ENCODE measurements around the gene PAF1. TPM values are rescaled to one million over a fixed set of nuclear protein-coding genes. Genes with fewer than 3 reads are reported as not detected.

The PAF1 gene
- polyA plus RNA-seq, 1 donor from 2014 or later: 37.3 TPM

DNA sequence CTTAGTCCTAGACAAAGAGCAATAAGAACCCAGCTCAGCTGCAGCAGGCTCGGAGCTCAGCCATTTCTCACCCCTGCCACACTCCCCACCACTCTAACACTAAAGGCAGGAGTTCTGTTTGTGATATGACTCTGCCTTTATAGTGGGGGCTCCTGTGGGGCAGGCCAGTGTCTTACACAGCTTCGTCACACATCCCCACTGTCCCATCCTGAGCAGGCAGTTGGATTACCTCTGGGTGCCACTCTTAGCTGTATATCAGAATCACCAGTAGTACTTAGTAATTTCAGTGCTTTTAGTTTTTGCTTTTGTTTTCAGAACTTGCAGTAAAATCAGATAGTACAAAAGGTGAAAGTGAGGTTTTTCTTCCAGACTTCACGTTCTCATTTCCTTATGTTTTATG is 31.9 kb downstream of the PAF1 start:
- H3K4me3 ChIP-seq (ENCODE audit: low read length): no peak overlapping the region
- peaks cover 6% of the 10 kb centered on the region for H3K36me3 ChIP-seq (ENCODE audit: insufficient read depth, low read length)
- H4K20me1 ChIP-seq (ENCODE audit: insufficient read depth): no peaks in the 10 kb centered on the region
- no peak overlapping the region for H3K9ac ChIP-seq (ENCODE audit: low read length)
- H3K79me2 ChIP-seq (replicated peaks; ENCODE audit: insufficient read depth, low read length): no peaks in the 10 kb centered on the region
- H2AFZ ChIP-seq (ENCODE audit: low read depth, low read length): no peak overlapping the region
- H3K4me2 ChIP-seq (ENCODE audit: low read length): no peak overlapping the region
- no peaks in the 10 kb centered on the region for H3K9me3 ChIP-seq (ENCODE audit: low read length)
- TF ChIP-seq, protein P1, sequence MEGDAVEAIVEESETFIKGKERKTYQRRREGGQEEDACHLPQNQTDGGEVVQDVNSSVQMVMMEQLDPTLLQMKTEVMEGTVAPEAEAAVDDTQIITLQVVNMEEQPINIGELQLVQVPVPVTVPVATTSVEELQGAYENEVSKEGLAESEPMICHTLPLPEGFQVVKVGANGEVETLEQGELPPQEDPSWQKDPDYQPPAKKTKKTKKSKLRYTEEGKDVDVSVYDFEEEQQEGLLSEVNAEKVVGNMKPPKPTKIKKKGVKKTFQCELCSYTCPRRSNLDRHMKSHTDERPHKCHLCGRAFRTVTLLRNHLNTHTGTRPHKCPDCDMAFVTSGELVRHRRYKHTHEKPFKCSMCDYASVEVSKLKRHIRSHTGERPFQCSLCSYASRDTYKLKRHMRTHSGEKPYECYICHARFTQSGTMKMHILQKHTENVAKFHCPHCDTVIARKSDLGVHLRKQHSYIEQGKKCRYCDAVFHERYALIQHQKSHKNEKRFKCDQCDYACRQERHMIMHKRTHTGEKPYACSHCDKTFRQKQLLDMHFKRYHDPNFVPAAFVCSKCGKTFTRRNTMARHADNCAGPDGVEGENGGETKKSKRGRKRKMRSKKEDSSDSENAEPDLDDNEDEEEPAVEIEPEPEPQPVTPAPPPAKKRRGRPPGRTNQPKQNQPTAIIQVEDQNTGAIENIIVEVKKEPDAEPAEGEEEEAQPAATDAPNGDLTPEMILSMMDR (IDR thresholded peaks at IDR 0.05; ENCODE audit: poor library complexity, severe bottlenecking): no peak
- TF ChIP-seq MXI1 (conservative IDR thresholded peaks at IDR 0.05; ENCODE audit: poor library complexity, severe bottlenecking) (no peak), TAF1 (IDR thresholded peaks at IDR 0.05; ENCODE audit: low read depth) (no peak), EZH2 (IDR thresholded peaks at IDR 0.05; ENCODE audit: borderline replicate concordance, insufficient read depth, low read length, poor library complexity, severe bottlenecking) (no peak), SMC3 (conservative IDR thresholded peaks at IDR 0.05; ENCODE audit: poor library complexity) (no peak)
- TF ChIP-seq, protein P2, sequence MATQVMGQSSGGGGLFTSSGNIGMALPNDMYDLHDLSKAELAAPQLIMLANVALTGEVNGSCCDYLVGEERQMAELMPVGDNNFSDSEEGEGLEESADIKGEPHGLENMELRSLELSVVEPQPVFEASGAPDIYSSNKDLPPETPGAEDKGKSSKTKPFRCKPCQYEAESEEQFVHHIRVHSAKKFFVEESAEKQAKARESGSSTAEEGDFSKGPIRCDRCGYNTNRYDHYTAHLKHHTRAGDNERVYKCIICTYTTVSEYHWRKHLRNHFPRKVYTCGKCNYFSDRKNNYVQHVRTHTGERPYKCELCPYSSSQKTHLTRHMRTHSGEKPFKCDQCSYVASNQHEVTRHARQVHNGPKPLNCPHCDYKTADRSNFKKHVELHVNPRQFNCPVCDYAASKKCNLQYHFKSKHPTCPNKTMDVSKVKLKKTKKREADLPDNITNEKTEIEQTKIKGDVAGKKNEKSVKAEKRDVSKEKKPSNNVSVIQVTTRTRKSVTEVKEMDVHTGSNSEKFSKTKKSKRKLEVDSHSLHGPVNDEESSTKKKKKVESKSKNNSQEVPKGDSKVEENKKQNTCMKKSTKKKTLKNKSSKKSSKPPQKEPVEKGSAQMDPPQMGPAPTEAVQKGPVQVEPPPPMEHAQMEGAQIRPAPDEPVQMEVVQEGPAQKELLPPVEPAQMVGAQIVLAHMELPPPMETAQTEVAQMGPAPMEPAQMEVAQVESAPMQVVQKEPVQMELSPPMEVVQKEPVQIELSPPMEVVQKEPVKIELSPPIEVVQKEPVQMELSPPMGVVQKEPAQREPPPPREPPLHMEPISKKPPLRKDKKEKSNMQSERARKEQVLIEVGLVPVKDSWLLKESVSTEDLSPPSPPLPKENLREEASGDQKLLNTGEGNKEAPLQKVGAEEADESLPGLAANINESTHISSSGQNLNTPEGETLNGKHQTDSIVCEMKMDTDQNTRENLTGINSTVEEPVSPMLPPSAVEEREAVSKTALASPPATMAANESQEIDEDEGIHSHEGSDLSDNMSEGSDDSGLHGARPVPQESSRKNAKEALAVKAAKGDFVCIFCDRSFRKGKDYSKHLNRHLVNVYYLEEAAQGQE (IDR thresholded peaks at IDR 0.05; ENCODE audit: borderline replicate concordance): no peak
- H3F3A ChIP-seq (ENCODE audit: insufficient read depth, low read length, poor library complexity, severe bottlenecking): no peaks in the 10 kb centered on the region
- H3K9me2 ChIP-seq (ENCODE audit: insufficient read depth, low read length): no peaks in the 10 kb centered on the region
- no peak overlapping the region for H3K27ac ChIP-seq (ENCODE audit: low read length)
- H3K27me3 ChIP-seq (ENCODE audit: insufficient read depth, low read depth, low read length): no peaks in the 10 kb centered on the region

DNA sequence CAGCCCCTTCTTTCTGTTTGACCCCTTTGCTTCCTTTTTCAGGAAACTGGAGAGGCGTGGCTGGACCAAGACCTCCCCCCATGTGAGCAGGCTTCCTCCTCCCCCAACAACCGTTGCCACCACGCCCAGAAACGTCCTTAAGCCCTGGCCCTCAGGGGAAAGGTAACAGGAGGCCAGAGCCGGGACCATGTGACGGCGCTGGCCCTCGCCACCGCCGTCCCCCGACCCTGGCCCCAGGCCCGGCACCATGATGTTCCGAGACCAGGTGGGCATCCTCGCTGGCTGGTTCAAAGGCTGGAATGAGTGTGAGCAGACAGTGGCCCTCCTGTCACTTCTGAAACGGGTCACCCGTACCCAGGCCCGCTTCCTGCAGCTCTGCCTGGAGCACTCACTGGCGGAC is 34.3 kb downstream of the PAF1 start:
- TF ChIP-seq RAD21 (conservative IDR thresholded peaks at IDR 0.05) (no peak), POLR2AphosphoS5 (IDR thresholded peaks at IDR 0.05) (no peak), SMC3 (conservative IDR thresholded peaks at IDR 0.05; ENCODE audit: poor library complexity) (no peak), MXI1 (conservative IDR thresholded peaks at IDR 0.05; ENCODE audit: poor library complexity, severe bottlenecking) (no peak), TAF1 (IDR thresholded peaks at IDR 0.05; ENCODE audit: low read depth) (no peak), EZH2 (IDR thresholded peaks at IDR 0.05; ENCODE audit: borderline replicate concordance, insufficient read depth, low read length, poor library complexity, severe bottlenecking) (no peak), EP300 (conservative IDR thresholded peaks at IDR 0.05; ENCODE audit: poor library complexity, severe bottlenecking) (no peak)
- TF ChIP-seq, protein P2 (IDR thresholded peaks at IDR 0.05; ENCODE audit: borderline replicate concordance): no peak
- TF ChIP-seq, protein P1 (IDR thresholded peaks at IDR 0.05; ENCODE audit: poor library complexity, severe bottlenecking): no peak
- H3K36me3 ChIP-seq (ENCODE audit: insufficient read depth, low read length): peaks cover 6% of the 10 kb centered on the region
- H3K27ac ChIP-seq (ENCODE audit: low read length): no peak overlapping the region
- no peaks in the 10 kb centered on the region for H3F3A ChIP-seq (ENCODE audit: insufficient read depth, low read length, poor library complexity, severe bottlenecking)
- peaks cover 3% of the 10 kb centered on the region for H3K79me2 ChIP-seq (replicated peaks; ENCODE audit: insufficient read depth, low read length)
- H4K20me1 ChIP-seq (ENCODE audit: insufficient read depth): no peaks in the 10 kb centered on the region
- H3K9me3 ChIP-seq (ENCODE audit: low read length): no peaks in the 10 kb centered on the region
- no peaks in the 10 kb centered on the region for H3K27me3 ChIP-seq (ENCODE audit: insufficient read depth, low read depth, low read length)
- no peak overlapping the region for H3K4me3 ChIP-seq (ENCODE audit: low read length)
- H3K4me2 ChIP-seq (ENCODE audit: low read length): no peak overlapping the region
- H2AFZ ChIP-seq (ENCODE audit: low read depth, low read length): no peak overlapping the region
- no peaks in the 10 kb centered on the region for H3K9me2 ChIP-seq (ENCODE audit: insufficient read depth, low read length)
- H3K9ac ChIP-seq (ENCODE audit: low read length): no peak overlapping the region

Data from neural cell (in vitro differentiated cells).